Measurements from ENCODE around the gene MYH7B. TPM values are rescaled to one million over a fixed set of nuclear protein-coding genes. Genes with fewer than 3 reads are reported as not detected.

MYH7B gene
- total RNA-seq, 1 experiment from 2014 or later, result 1.0 TPM

GRCh38 chr20:34967421-34967820 is 11.8 kb downstream of the MYH7B start:
- no peak overlapping the region for H3K4me3 ChIP-seq
- H3K4me1 ChIP-seq (replicated peaks; ENCODE audit: insufficient read depth), result no peaks in the 10 kb centered on the region
- intact Hi-C loops (cut with micrococcal nuclease; ENCODE audit: unreplicated experiment), result no loop called here
- H3K27me3 ChIP-seq (ENCODE audit: insufficient read depth, low read depth), result no peaks in the 10 kb centered on the region
- no TSS peak for BruUV-seq (replicated peaks)
- H3K9me2 ChIP-seq (ENCODE audit: insufficient read depth), result no peaks in the 10 kb centered on the region
- POLR2A ChIA-PET (ENCODE audit: unreplicated experiment), result interaction anchor here (0.7 kb wide), 1 partner anchor 76 kb away, joined by 3 read pairs; no protein-coding TSS in a partner anchor
- CTCF ChIA-PET, result no interaction called here
- no peaks in the 10 kb centered on the region for H3K79me2 ChIP-seq (ENCODE audit: low read depth)
- TF ChIP-seq EZH2 (IDR thresholded peaks at IDR 0.05; ENCODE audit: low read depth), result no peak
- no peak for TF ChIP-seq CTCF (conservative IDR thresholded peaks at IDR 0.05)
- no peak for DNase-seq
- H3K4me2 ChIP-seq, result no peak overlapping the region
- H3K9me3 ChIP-seq (ENCODE audit: insufficient read depth, low read depth), result no peaks in the 10 kb centered on the region
- no peak overlapping the region for H3K27ac ChIP-seq
- no peaks in the 10 kb centered on the region for H3K36me3 ChIP-seq (ENCODE audit: low read depth)
- H4K20me1 ChIP-seq (ENCODE audit: insufficient read depth), result no peaks in the 10 kb centered on the region
- H2AFZ ChIP-seq, result no peak overlapping the region
- H3F3A ChIP-seq (ENCODE audit: insufficient read depth, low read depth), result no peaks in the 10 kb centered on the region

- Histone ChIP-seq H3K4me3 (no peak overlapping the region), H3K27me3 (ENCODE audit: insufficient read depth, low read depth) (no peaks in the 10 kb centered on the region), H3K4me1 (replicated peaks; ENCODE audit: insufficient read depth) (no peaks in the 10 kb centered on the region), H3K4me2 (no peak overlapping the region), H3K27ac (no peak overlapping the region), H3K36me3 (ENCODE audit: low read depth) (no peaks in the 10 kb centered on the region), H2AFZ (no peak overlapping the region), H3F3A (ENCODE audit: insufficient read depth, low read depth) (no peaks in the 10 kb centered on the region), H3K9me2 (ENCODE audit: insufficient read depth) (no peaks in the 10 kb centered on the region), H4K20me1 (ENCODE audit: insufficient read depth) (no peaks in the 10 kb centered on the region), H3K79me2 (ENCODE audit: low read depth) (no peaks in the 10 kb centered on the region), H3K9me3 (ENCODE audit: insufficient read depth, low read depth) (no peaks in the 10 kb centered on the region)
- intact Hi-C loops (cut with micrococcal nuclease; ENCODE audit: unreplicated experiment), result no loop called here
- no TSS peak for BruUV-seq (replicated peaks)
- DNase-seq, result no peak
- CTCF ChIA-PET, result no interaction called here
- TF ChIP-seq EZH2 (IDR thresholded peaks at IDR 0.05; ENCODE audit: low read depth) (no peak), CTCF (conservative IDR thresholded peaks at IDR 0.05) (no peak)
- POLR2A ChIA-PET (ENCODE audit: unreplicated experiment), result no interaction called here
These were observed 12.5 kb downstream of the MYH7B start for GRCh38 chr20:34968042-34968775.

- Histone ChIP-seq H3F3A (ENCODE audit: insufficient read depth, low read depth) (no peaks in the 10 kb centered on the region), H3K4me3 (no peak overlapping the region), H3K27me3 (ENCODE audit: insufficient read depth, low read depth) (no peaks in the 10 kb centered on the region), H3K27ac (no peak overlapping the region), H3K36me3 (ENCODE audit: low read depth) (no peaks in the 10 kb centered on the region), H3K4me2 (no peak overlapping the region), H3K79me2 (ENCODE audit: low read depth) (no peaks in the 10 kb centered on the region), H3K9me3 (ENCODE audit: insufficient read depth, low read depth) (no peaks in the 10 kb centered on the region), H3K4me1 (replicated peaks; ENCODE audit: insufficient read depth) (no peaks in the 10 kb centered on the region), H2AFZ (no peak overlapping the region), H4K20me1 (ENCODE audit: insufficient read depth) (no peaks in the 10 kb centered on the region), H3K9me2 (ENCODE audit: insufficient read depth) (no peaks in the 10 kb centered on the region)
- ChIA-PET POLR2A (ENCODE audit: unreplicated experiment) (no interaction called here), CTCF (no interaction called here)
- DNase-seq, result no peak
- TF ChIP-seq CTCF (conservative IDR thresholded peaks at IDR 0.05) (no peak), EZH2 (IDR thresholded peaks at IDR 0.05; ENCODE audit: low read depth) (no peak)
- intact Hi-C loops (cut with micrococcal nuclease; ENCODE audit: unreplicated experiment), result no loop called here
- BruUV-seq (replicated peaks), result no TSS peak
These were observed 14.6 kb downstream of the MYH7B start for GRCh38 chr20:34970193-34970840.
